Endothelial cell of umbilical vein (primary cell): ENCODE measurements around the gene PLLP. TPM values are rescaled to one million over a fixed set of nuclear protein-coding genes. Genes with fewer than 3 reads are reported as not detected.

Experiments used
- BruUV-seq: library from RNA; stranded (reverse); fragments of 400-500 nt; replicated peaks from 2 replicates; lab custom pipeline; 2021; lab: Mats Ljungman, UMichigan
- CTCF ChIA-PET: fragments of 300-600, 350-600 bp; sonication (Branson Sonifier 250); formaldehyde crosslinking; loops from one replicate; lab custom pipeline; 2021; ENCODE audit warnings: antibody characterized with exemption, inconsistent platforms; lab: Charles Lee
- POLR2A ChIA-PET: fragments of 300-600, 350-600 bp; sonication (Branson Sonifier 250); formaldehyde crosslinking; loops from one replicate; lab custom pipeline; 2021; ENCODE audit warnings: antibody characterized with exemption, inconsistent platforms; lab: Charles Lee
- DNase-seq: peaks from one replicate; pipeline ENCODE4 v3.0.0-alpha.2; 2011; ENCODE audit warnings: low read depth, low spot score
- FAIRE-seq: peaks from 2 replicates; lab custom pipeline; 2011; peaks lifted over from hg19 to GRCh38; lab: Jason Lieb, UNC
- H2AFZ ChIP-seq: 2 replicates; pipeline ENCODE4 v1.6.0; 2012; ENCODE audit warnings: low read depth, low read length, control low read depth, inconsistent platforms
- H3K27ac ChIP-seq: 2 replicates; pipeline ENCODE4 v1.5.1; 2011; ENCODE audit warnings: low read depth, mild to moderate bottlenecking, control low read depth, low read length, moderate library complexity; ENCODE audit not compliant: insufficient read depth
- H3K27me3 ChIP-seq, 2 experiments: 2 replicates each; pipeline versions ENCODE4 v1.6.0 to v1.6.1; 2011; ENCODE audit warnings: low read length in 2 of 2, mixed read lengths in 1 of 2; ENCODE audit not compliant: control insufficient read depth in 2 of 2, insufficient read depth in 2 of 2
- H3K36me3 ChIP-seq, 2 experiments: 2 replicates in 1 of 2; 3 replicates in 1 of 2; pipeline ENCODE4 v1.5.1; 2011; ENCODE audit warnings: low read length in 2 of 2, mild to moderate bottlenecking in 1 of 2, moderate library complexity in 1 of 2; ENCODE audit not compliant: control insufficient read depth in 2 of 2, insufficient read depth in 2 of 2; ENCODE audit errors: extremely low read depth in 1 of 2
- H3K4me1 ChIP-seq: 3 replicates; pipeline ENCODE4 v1.5.1; 2011; ENCODE audit warnings: mild to moderate bottlenecking, low read length; ENCODE audit not compliant: control insufficient read depth, insufficient read depth; ENCODE audit errors: extremely low read depth
- H3K4me2 ChIP-seq: 2 replicates; pipeline ENCODE4 v1.6.1; 2011; ENCODE audit warnings: low read length, control low read depth, mixed read lengths; ENCODE audit not compliant: insufficient read depth
- H3K4me3 ChIP-seq, 3 experiments: fragments of 200-600 bp in 1 of 3; sonication (generic), shearing (Covaris generic) in 1 of 3; replicated peaks in 1 of 3; 2 replicates each; pipeline ENCODE4 v1.5.1; 2011 to 2016; ENCODE audit warnings: control low read depth in 3 of 3, low read length in 3 of 3, mild to moderate bottlenecking in 2 of 3, inconsistent platforms in 1 of 3, low read depth in 1 of 3, moderate library complexity in 1 of 3; ENCODE audit not compliant: insufficient read depth in 1 of 3
- H3K79me2 ChIP-seq: 2 replicates; pipeline ENCODE4 v1.6.0; 2012; ENCODE audit warnings: low read length, inconsistent platforms; ENCODE audit not compliant: control insufficient read depth, insufficient read depth
- H3K9ac ChIP-seq: replicated peaks from 2 replicates; pipeline ENCODE3; 2011; ENCODE audit warnings: low read length, control low read depth; ENCODE audit not compliant: insufficient read depth; ENCODE audit errors: extremely low read depth
- H3K9me1 ChIP-seq: replicated peaks from 3 replicates; pipeline ENCODE4 v1.6.0; 2011; ENCODE audit warnings: mild to moderate bottlenecking, low read length; ENCODE audit not compliant: control insufficient read depth, insufficient read depth; ENCODE audit errors: extremely low read depth
- H3K9me3 ChIP-seq: replicated peaks from 2 replicates; pipeline ENCODE4 v1.5.1; 2012; ENCODE audit warnings: low read length, inconsistent platforms; ENCODE audit not compliant: control insufficient read depth, insufficient read depth
- H4K20me1 ChIP-seq: replicated peaks from 2 replicates; pipeline ENCODE3; 2011; ENCODE audit warnings: mild to moderate bottlenecking, low read length; ENCODE audit not compliant: control insufficient read depth, insufficient read depth; ENCODE audit errors: extremely low read depth
- EZH2 ChIP-seq: IDR thresholded peaks from 2 replicates; pipeline ENCODE4 v1.6.1; 2012; ENCODE audit warnings: borderline replicate concordance, low read depth, mild to moderate bottlenecking, moderate library complexity, low read length, inconsistent platforms; ENCODE audit not compliant: severe bottlenecking
- FOS ChIP-seq: IDR thresholded peaks from 2 replicates; pipeline ENCODE4 v1.6.1; 2011; ENCODE audit warnings: mild to moderate bottlenecking, low read length, moderate library complexity, borderline replicate concordance; ENCODE audit not compliant: insufficient read depth
- GATA2 ChIP-seq: IDR thresholded peaks from 2 replicates; pipeline ENCODE4 v1.7.0; 2011; ENCODE audit warnings: low read depth, mild to moderate bottlenecking, moderate library complexity, mixed read lengths, low read length; ENCODE audit not compliant: insufficient read length, insufficient read depth
- JUN ChIP-seq: IDR thresholded peaks from 2 replicates; pipeline ENCODE4 v1.6.1; 2011; ENCODE audit warnings: borderline replicate concordance, low read depth; ENCODE audit not compliant: insufficient read length, insufficient read depth
- MYC ChIP-seq: IDR thresholded peaks from one replicate; pipeline ENCODE4 v1.6.1; 2011; ENCODE audit warnings: mild to moderate bottlenecking, low read depth, low read length
- POLR2A ChIP-seq: IDR thresholded peaks from 2 replicates; pipeline ENCODE4 v1.6.1; 2012; ENCODE audit warnings: low read depth, mild to moderate bottlenecking, control low read depth, low read length
- POLR2AphosphoS5 ChIP-seq: IDR thresholded peaks from 2 replicates; pipeline ENCODE4 v1.6.1; 2012; ENCODE audit warnings: low read depth, mild to moderate bottlenecking, control low read depth, low read length, moderate library complexity; ENCODE audit not compliant: insufficient read depth
- dilution Hi-C: fragments of 300-500 bp; cut with MboI; formaldehyde crosslinking; loops from one replicate; pipeline ENCODE4 v1.15.0; 2019; ENCODE audit warnings: low sequenced_read_pairs; ENCODE audit not compliant: extremely low pct_ligation_motif_present
- intact Hi-C: fragments of 100-400 bp; cut with micrococcal nuclease; formaldehyde crosslinking; loops from one replicate; pipeline ENCODE4 v1.10.0; 2022
- polyA plus RNA-seq, 4 experiments: library from polyadenylated mRNA; depleted of rRNA in 3 of 4; stranded (reverse) in 3 of 4; unstranded in 1 of 4; fragments of >200 nt; gene quantifications; 2 replicates each; pipeline versions ENCODE4 v1.2.1 to v1.2.3, GENCODE V29; 2011 to 2012; ENCODE audit warnings: missing spikeins in 1 of 4
- total RNA-seq: library from RNA; stranded (reverse); gene quantifications from 2 replicates; pipeline ENCODE4 v1.2.3, GENCODE V29; 2021
- TF ChIP-seq, protein P1 (sequence below), 2 donors: IDR thresholded peaks; 1 replicate in 1 of 2; 2 replicates in 1 of 2; pipeline ENCODE4 v1.5.1; 2011; ENCODE audit warnings: low read length in 2 of 2, mild to moderate bottlenecking in 2 of 2, moderate library complexity in 2 of 2, control low read depth in 1 of 2, inconsistent platforms in 1 of 2, low read depth in 1 of 2; ENCODE audit not compliant: insufficient read depth in 1 of 2; ENCODE audit errors: extremely low read depth in 1 of 2
- TF ChIP-seq, protein P2 (sequence below): IDR thresholded peaks from 2 replicates; pipeline ENCODE4 v1.6.1; 2011; ENCODE audit not compliant: insufficient read depth, insufficient read length

PLLP gene
- total and polyA plus RNA-seq, 2 donors (not counting 3 experiments of a cell fraction or from before 2014, with no cell fraction given) = 4.4 to 14.4 TPM

DNA sequence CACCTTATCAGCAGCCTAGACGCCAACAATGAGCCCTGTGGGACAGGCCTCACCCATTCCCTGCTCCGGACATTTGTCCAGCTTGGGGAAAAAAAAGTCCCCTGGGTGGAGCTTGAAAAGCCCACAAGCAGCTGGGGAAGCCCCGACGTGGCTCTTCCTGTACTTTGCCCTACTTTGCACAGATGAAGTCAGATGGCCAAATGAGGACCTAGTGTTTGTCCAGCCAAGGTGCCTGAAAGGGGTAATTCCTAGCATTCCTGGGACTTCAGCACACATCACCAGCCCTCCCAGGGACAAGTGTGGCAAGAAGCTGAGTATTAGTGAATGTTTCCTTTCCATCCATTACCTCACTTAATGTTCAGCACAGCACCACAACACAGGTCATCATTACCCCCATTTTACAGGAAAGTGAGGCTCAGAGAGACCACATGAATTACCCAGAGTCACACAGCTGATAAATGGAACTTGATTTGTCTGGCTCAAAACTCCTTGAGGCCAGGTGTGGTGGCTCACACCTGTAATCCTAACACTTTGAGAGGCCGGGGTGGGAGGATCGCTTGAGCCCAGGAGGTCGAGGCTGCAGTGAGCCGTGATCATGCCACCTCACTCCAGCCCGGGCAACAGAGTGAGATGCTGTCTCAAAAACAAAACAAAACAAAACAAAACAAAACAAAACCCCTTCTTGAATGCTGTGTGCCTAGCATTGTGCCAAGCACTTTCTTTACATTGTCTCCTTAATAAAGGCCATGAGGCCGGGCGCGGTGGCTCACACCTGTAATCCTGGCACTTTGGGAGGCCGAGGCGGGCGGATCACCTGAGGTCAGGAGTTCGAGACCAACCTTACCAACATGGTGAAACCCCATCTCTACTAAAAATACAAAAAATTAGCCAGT lies 19.9 kb upstream of the PLLP start:
- intact Hi-C loops (loop anchor here (1.0 kb wide), 1 partner anchor 12 kb away; no protein-coding TSS in a partner anchor), dilution Hi-C loops (loop anchor here (25.0 kb wide), 1 partner anchor 108 kb away; the partner anchor contains the start of gene CCL17)
- H3K79me2 ChIP-seq = no peaks in the 10 kb centered on the region
- H2AFZ ChIP-seq = peak overlapping the region; percentile 13
- POLR2A ChIA-PET = no interaction called here
- no peak for TF ChIP-seq MYC
- TF ChIP-seq, protein P1, sequence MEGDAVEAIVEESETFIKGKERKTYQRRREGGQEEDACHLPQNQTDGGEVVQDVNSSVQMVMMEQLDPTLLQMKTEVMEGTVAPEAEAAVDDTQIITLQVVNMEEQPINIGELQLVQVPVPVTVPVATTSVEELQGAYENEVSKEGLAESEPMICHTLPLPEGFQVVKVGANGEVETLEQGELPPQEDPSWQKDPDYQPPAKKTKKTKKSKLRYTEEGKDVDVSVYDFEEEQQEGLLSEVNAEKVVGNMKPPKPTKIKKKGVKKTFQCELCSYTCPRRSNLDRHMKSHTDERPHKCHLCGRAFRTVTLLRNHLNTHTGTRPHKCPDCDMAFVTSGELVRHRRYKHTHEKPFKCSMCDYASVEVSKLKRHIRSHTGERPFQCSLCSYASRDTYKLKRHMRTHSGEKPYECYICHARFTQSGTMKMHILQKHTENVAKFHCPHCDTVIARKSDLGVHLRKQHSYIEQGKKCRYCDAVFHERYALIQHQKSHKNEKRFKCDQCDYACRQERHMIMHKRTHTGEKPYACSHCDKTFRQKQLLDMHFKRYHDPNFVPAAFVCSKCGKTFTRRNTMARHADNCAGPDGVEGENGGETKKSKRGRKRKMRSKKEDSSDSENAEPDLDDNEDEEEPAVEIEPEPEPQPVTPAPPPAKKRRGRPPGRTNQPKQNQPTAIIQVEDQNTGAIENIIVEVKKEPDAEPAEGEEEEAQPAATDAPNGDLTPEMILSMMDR (IDR thresholded peaks at IDR 0.05; ENCODE audit: extremely low read depth in 1 of 2, insufficient read depth in 1 of 2, low read depth in 1 of 2, low read length in 2 of 2) = no peak
- TF ChIP-seq JUN = no peak
- TF ChIP-seq GATA2 = no peak
- TF ChIP-seq, protein P2, sequence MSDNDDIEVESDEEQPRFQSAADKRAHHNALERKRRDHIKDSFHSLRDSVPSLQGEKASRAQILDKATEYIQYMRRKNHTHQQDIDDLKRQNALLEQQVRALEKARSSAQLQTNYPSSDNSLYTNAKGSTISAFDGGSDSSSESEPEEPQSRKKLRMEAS = no peak
- no peak for TF ChIP-seq POLR2A
- TF ChIP-seq EZH2 = no peak
- TF ChIP-seq FOS = no peak
- TF ChIP-seq POLR2AphosphoS5 = no peak
- no peaks in the 10 kb centered on the region for H3K36me3 ChIP-seq
- CTCF ChIA-PET = interaction anchor here (0.7 to 15.9 kb wide), 5 partner anchors 10 to 215 kb away, joined by 3 to 507 read pairs (median 3); no protein-coding TSS in a partner anchor
- no TSS peak for BruUV-seq
- H3K27me3 ChIP-seq = no peaks in the 10 kb centered on the region
- H3K4me3 ChIP-seq = no peak overlapping the region
- DNase-seq = peak; percentile 67
- H3K27ac ChIP-seq = no peak overlapping the region
- H3K4me2 ChIP-seq = no peak overlapping the region
- H4K20me1 ChIP-seq = no peaks in the 10 kb centered on the region
- no peak overlapping the region for H3K9ac ChIP-seq
- peaks cover 11% of the 10 kb centered on the region for H3K4me1 ChIP-seq
- FAIRE-seq = peak; percentile 64
- H3K9me3 ChIP-seq = no peaks in the 10 kb centered on the region
- H3K9me1 ChIP-seq = no peaks in the 10 kb centered on the region
